GM12878 (cell line): Measurements from ENCODE around the gene POLR1D. TPM values are rescaled to one million over a fixed set of nuclear protein-coding genes. Genes with fewer than 3 reads are reported as not detected.

Experiments used
- ATAC-seq: fragments of 200-7000 bp; cut with Tn5 transposase; 3 replicates; pipeline ENCODE4 v1.9.1; 2020; ENCODE audit warnings: mild to moderate bottlenecking, moderate library complexity
- BruUV-seq: library from RNA; stranded (reverse); fragments of 400-500 nt; replicated peaks from 2 replicates; lab custom pipeline; 2021; lab: Mats Ljungman, UMichigan
- CTCF ChIA-PET: fragments of 300-600 bp; sonication (Branson Sonifier 250); formaldehyde crosslinking; extraction: SDS; loops from one replicate; lab custom pipeline; 2021; ENCODE audit warnings: inconsistent platforms; lab: Yijun Ruan, JAX
- POLR2A ChIA-PET: fragments of 350-600 bp; formaldehyde crosslinking; extraction: SDS; loops from one replicate; lab custom pipeline; 2021; ENCODE audit warnings: inconsistent platforms; lab: Charles Lee
- RAD21 ChIA-PET: fragments of 300-600 bp; sonication (Branson Sonifier 250); formaldehyde crosslinking; loops from one replicate; lab custom pipeline; 2023; ENCODE audit warnings: antibody characterized with exemption; ENCODE audit not compliant: unreplicated experiment; lab: Charles Lee
- SMC1A ChIA-PET: fragments of 300-600 bp; sonication (Branson Sonifier 250); formaldehyde crosslinking; loops from one replicate; lab custom pipeline; 2023; ENCODE audit not compliant: unreplicated experiment, uncharacterized antibody; lab: Charles Lee
- DNase-seq: peaks from one replicate; pipeline ENCODE4 v3.0.0-alpha.2; 2011; ENCODE audit warnings: low read depth, low spot score
- FAIRE-seq: peaks from 3 replicates; lab custom pipeline; 2011; peaks lifted over from hg19 to GRCh38; lab: Jason Lieb, UNC
- H2AFZ ChIP-seq: 2 replicates; pipeline ENCODE4 v1.6.0; 2011; ENCODE audit warnings: low read depth, low read length, control low read depth; ENCODE audit not compliant: control insufficient read depth
- H3K27ac ChIP-seq: 2 replicates; pipeline ENCODE4 v1.5.1; 2011; ENCODE audit warnings: control low read depth; ENCODE audit not compliant: control insufficient read depth, insufficient read depth
- H3K27me3 ChIP-seq, 2 experiments: replicated peaks in 1 of 2; 2 replicates each; pipeline versions ENCODE4 v1.6.0 to v1.6.1; 2011; ENCODE audit warnings: low read length in 1 of 2; ENCODE audit not compliant: control insufficient read depth in 2 of 2, insufficient read depth in 2 of 2
- H3K36me3 ChIP-seq, 2 experiments: 2 replicates each; pipeline ENCODE4 v1.5.1; 2011; ENCODE audit warnings: low read length in 1 of 2; ENCODE audit not compliant: control insufficient read depth in 2 of 2, insufficient read depth in 2 of 2
- H3K4me1 ChIP-seq: 2 replicates; pipeline ENCODE4 v1.6.1; 2011; ENCODE audit warnings: mild to moderate bottlenecking, low read length, moderate library complexity, mixed read lengths; ENCODE audit not compliant: control insufficient read depth, insufficient read depth
- H3K4me2 ChIP-seq: 2 replicates; pipeline ENCODE4 v1.6.0; 2011; ENCODE audit warnings: control low read depth; ENCODE audit not compliant: control insufficient read depth, insufficient read depth
- H3K4me3 ChIP-seq: fragments of 200-600 bp; sonication (generic); 2 replicates; pipeline ENCODE4 v1.5.1; 2016
- H3K79me2 ChIP-seq: 2 replicates; pipeline ENCODE4 v1.6.0; 2011; ENCODE audit warnings: low read length; ENCODE audit not compliant: control insufficient read depth, insufficient read depth
- H3K9ac ChIP-seq: 2 replicates; pipeline ENCODE4 v1.8.0; 2011; ENCODE audit warnings: low read length, control low read depth, mixed read lengths; ENCODE audit not compliant: control insufficient read depth, insufficient read depth
- H3K9me3 ChIP-seq: replicated peaks from 3 replicates; pipeline ENCODE4 v1.5.1; 2011; ENCODE audit warnings: mild to moderate bottlenecking, low read length; ENCODE audit not compliant: control insufficient read depth, insufficient read depth
- H4K20me1 ChIP-seq: 2 replicates; pipeline ENCODE4 v1.6.0; 2011; ENCODE audit not compliant: control insufficient read depth, insufficient read depth
- CHD2 ChIP-seq: IDR thresholded peaks from 2 replicates; pipeline ENCODE4 v1.6.1; 2011; ENCODE audit warnings: low read depth, low read length, improper control_type of control experiment, borderline replicate concordance
- DPF2 ChIP-seq: fragments of 450-650 bp; IDR thresholded peaks from 2 replicates; pipeline ENCODE4 v1.6.1; 2017; ENCODE audit warnings: mild to moderate bottlenecking
- EP300 ChIP-seq, 2 experiments: fragments of 150-350 bp in 1 of 2; IDR thresholded peaks; 2 replicates each; pipeline ENCODE4 v1.6.1; 2011 to 2012; ENCODE audit warnings: low read depth in 2 of 2, low read length in 2 of 2, borderline replicate concordance in 1 of 2, improper control_type of control experiment in 1 of 2, inconsistent platforms in 1 of 2; ENCODE audit not compliant: control insufficient read depth in 1 of 2
- KAT2A ChIP-seq: conservative IDR thresholded peaks from 2 replicates; pipeline ENCODE4 v1.6.1; 2011; ENCODE audit warnings: low read depth, low read length; ENCODE audit not compliant: control insufficient read depth
- POLR2AphosphoS5 ChIP-seq: IDR thresholded peaks from 2 replicates; pipeline ENCODE4 v1.6.1; 2011; ENCODE audit warnings: mild to moderate bottlenecking, low read length, inconsistent platforms
- RB1 ChIP-seq: fragments of 450-650 bp; formaldehyde crosslinking; IDR thresholded peaks from 2 replicates; pipeline ENCODE4 v1.6.1; 2017; ENCODE audit warnings: mild to moderate bottlenecking, borderline replicate concordance
- RUNX3 ChIP-seq: IDR thresholded peaks from 2 replicates; pipeline ENCODE4 v1.6.1; 2012; ENCODE audit warnings: low read length, inconsistent platforms
- SMARCA5 ChIP-seq: fragments of 450-650 bp; IDR thresholded peaks from 2 replicates; pipeline ENCODE4 v1.6.1; 2017; ENCODE audit warnings: mild to moderate bottlenecking
- ZBED1 ChIP-seq: IDR thresholded peaks from 2 replicates; pipeline ENCODE4 v1.6.1; 2016; ENCODE audit warnings: borderline replicate concordance
- ZNF622 ChIP-seq: fragments of 450-650 bp; IDR thresholded peaks from 2 replicates; pipeline ENCODE4 v1.6.1; 2017; ENCODE audit warnings: mild to moderate bottlenecking, inconsistent platforms
- ZSCAN29 ChIP-seq: fragments of 450-650 bp; IDR thresholded peaks from 2 replicates; pipeline ENCODE4 v1.6.1; 2017; ENCODE audit warnings: mild to moderate bottlenecking, moderate library complexity
- WGBS: methylation state at CpG from one replicate; pipeline ENCODE4 v1.1.6; 2016; ENCODE audit warnings: low lambda C conversion rate; ENCODE audit not compliant: insufficient replicate concordance, insufficient coverage; ENCODE audit errors: missing lambda C conversion rate; 5-methylcytosine and 5-hydroxymethylcytosine counted together
- in situ Hi-C: fragments of 300-500 bp; cut with MboI; formaldehyde crosslinking; loops from 9 replicates; pipeline ENCODE4 v1.14.3; 2018; ENCODE audit warnings: mixed read lengths
- intact Hi-C: fragments of 100-400 bp; cut with micrococcal nuclease; formaldehyde crosslinking; loops from one replicate; pipeline ENCODE4 v1.14.2; 2022; ENCODE audit not compliant: unreplicated experiment
- polyA plus RNA-seq, 11 experiments: library from polyadenylated mRNA; depleted of rRNA in 4 of 11; unstranded in 6 of 11; stranded (reverse) in 5 of 11; fragments of >200 nt; fragmentation: Nextera tagmentation in 4 of 11; fragmentation: Illumina TruSeq in 1 of 11; extraction: Ambion mirVana in 4 of 11; extraction: Trizol in 1 of 11; gene quantifications; 1 replicate in 1 of 11; 2 replicates in 10 of 11; pipeline versions ENCODE4 v1.2.1 to v1.2.3, GENCODE V29; 2011 to 2016; ENCODE audit warnings: inconsistent platforms in 2 of 11, missing spikeins in 2 of 11, low read depth in 1 of 11
- total RNA-seq, 4 experiments: library from RNA; depleted of rRNA in 3 of 4; stranded (reverse); fragments of >200 nt in 3 of 4; fragmentation: Illumina TruSeq in 1 of 4; extraction: Trizol in 1 of 4; gene quantifications; 2 replicates each; pipeline versions ENCODE4 v1.2.1 to v1.2.3, GENCODE V29; 2013 to 2021
- TF ChIP-seq, protein P1 (sequence below): fragments of 450-650 bp; IDR thresholded peaks from 2 replicates; pipeline ENCODE4 v1.6.1; 2017; ENCODE audit warnings: low read depth, mild to moderate bottlenecking, moderate library complexity

The POLR1D gene
- total and polyA plus RNA-seq, 10 of the 15 experiments (the other 5 are each of a cell fraction or from before 2014, with no cell fraction given): 119 to 223 (median 160) TPM

DNA sequence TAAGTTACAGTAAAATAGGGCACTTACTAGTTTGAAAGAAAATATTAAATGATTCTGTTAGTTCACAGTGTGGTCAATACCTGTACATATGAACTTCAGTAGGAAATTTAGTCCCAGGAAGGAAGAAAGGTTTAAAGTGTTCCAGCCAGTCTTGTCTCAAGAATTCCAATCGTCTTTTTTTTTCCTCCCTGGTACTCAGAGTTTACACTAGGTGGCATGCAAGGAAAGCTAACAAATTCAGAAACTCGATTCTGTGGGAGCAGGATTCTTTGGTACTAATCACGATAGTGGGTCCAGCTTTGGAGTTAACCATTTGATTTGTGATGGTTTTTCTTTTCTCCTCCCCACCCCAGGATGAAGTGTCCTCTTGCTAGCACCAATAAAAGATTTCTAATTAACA, 43.6 kb downstream of the POLR1D start:
- Histone ChIP-seq H3K4me3 (no peak overlapping the region), H3K27ac (no peak overlapping the region), H3K9ac (no peak overlapping the region), H3K9me3 (no peaks in the 10 kb centered on the region), H2AFZ (no peak overlapping the region), H4K20me1 (no peaks in the 10 kb centered on the region), H3K4me1 (no peaks in the 10 kb centered on the region), H3K36me3 (peaks cover 0 to 15% of the 10 kb centered on the region in 2 experiments), H3K4me2 (no peak overlapping the region), H3K27me3 (no peaks in the 10 kb centered on the region), H3K79me2 (no peaks in the 10 kb centered on the region)
- RAD21 ChIA-PET: no interaction called here
- POLR2A ChIA-PET: no interaction called here
- no TSS peak for BruUV-seq
- WGBS: 93% methylated on average over 3 of the region's 3 CpGs
- SMC1A ChIA-PET: interaction anchor here (1.3 kb wide), 1 partner anchor 8 kb away, joined by 3 read pairs; no protein-coding TSS in a partner anchor
- ATAC-seq (no peak), FAIRE-seq (no peak), DNase-seq (no peak)
- CTCF ChIA-PET: no interaction called here
- in situ Hi-C loops (no loop called here), intact Hi-C loops (no loop called here)
- no peak for TF ChIP-seq RUNX3
- no peak for TF ChIP-seq RB1
- TF ChIP-seq KAT2A: no peak

DNA sequence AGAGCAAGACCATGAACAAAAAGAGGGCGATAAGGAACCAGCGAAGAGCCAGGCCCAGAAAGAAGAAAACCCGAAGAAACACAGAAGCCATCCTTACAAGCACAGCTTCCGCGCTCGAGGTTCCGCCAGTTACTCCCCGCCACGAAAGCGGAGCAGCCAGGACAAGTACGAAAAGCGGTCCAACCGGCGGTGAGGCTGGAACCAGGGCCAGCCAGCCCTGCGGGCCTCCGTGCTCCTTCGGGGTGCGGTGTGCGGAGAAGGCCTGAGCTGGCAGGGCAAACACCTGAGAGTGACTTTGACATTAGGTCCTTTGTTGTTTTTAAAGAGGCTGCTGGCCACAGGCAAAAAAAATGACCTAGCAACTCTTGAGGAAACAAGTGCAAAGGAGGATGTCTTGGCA, 44.1 kb downstream of the POLR1D start:
- Histone ChIP-seq H3K9me3 (no peaks in the 10 kb centered on the region), H3K4me1 (no peaks in the 10 kb centered on the region), H3K27ac (no peak overlapping the region), H4K20me1 (no peaks in the 10 kb centered on the region), H3K79me2 (no peaks in the 10 kb centered on the region), H2AFZ (no peak overlapping the region), H3K9ac (no peak overlapping the region), H3K36me3 (peaks cover 0 to 12% of the 10 kb centered on the region in 2 experiments), H3K4me3 (no peak overlapping the region), H3K4me2 (no peak overlapping the region), H3K27me3 (no peaks in the 10 kb centered on the region)
- ChIA-PET RAD21 (no interaction called here), CTCF (no interaction called here), POLR2A (no interaction called here), SMC1A (interaction anchor here (0.9 to 1.3 kb wide), 2 partner anchors 8 to 161 kb away, joined by 3 read pairs; no protein-coding TSS in a partner anchor)
- ATAC-seq: no peak
- no peak for FAIRE-seq
- WGBS: 92% methylated on average over 19 of the region's 19 CpGs
- TSS peak; percentile 58 for BruUV-seq
- TF ChIP-seq ZNF622: no peak
- no peak for TF ChIP-seq SMARCA5
- no peak for TF ChIP-seq ZSCAN29
- TF ChIP-seq CHD2: no peak
- TF ChIP-seq DPF2: no peak
- TF ChIP-seq, protein P1, sequence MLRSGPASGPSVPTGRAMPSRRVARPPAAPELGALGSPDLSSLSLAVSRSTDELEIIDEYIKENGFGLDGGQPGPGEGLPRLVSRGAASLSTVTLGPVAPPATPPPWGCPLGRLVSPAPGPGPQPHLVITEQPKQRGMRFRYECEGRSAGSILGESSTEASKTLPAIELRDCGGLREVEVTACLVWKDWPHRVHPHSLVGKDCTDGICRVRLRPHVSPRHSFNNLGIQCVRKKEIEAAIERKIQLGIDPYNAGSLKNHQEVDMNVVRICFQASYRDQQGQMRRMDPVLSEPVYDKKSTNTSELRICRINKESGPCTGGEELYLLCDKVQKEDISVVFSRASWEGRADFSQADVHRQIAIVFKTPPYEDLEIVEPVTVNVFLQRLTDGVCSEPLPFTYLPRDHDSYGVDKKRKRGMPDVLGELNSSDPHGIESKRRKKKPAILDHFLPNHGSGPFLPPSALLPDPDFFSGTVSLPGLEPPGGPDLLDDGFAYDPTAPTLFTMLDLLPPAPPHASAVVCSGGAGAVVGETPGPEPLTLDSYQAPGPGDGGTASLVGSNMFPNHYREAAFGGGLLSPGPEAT: no peak
- no peak for TF ChIP-seq EP300 (IDR thresholded peaks at IDR 0.05; ENCODE audit: borderline replicate concordance in 1 of 2, control insufficient read depth in 1 of 2, low read depth in 2 of 2, low read length in 2 of 2)
- TF ChIP-seq ZBED1: no peak
- TF ChIP-seq POLR2AphosphoS5: no peak
- intact Hi-C loops (no loop called here), in situ Hi-C loops (no loop called here)
- no peak for DNase-seq
